ENCODE data around the gene DFFB. TPM values are rescaled to one million over a fixed set of nuclear protein-coding genes. Genes with fewer than 3 reads are reported as not detected.

The DFFB gene
- total and polyA plus RNA-seq, 2 of the 4 experiments (the other 2 are of a cell fraction), result 6.5 to 7.3 TPM

DNA sequence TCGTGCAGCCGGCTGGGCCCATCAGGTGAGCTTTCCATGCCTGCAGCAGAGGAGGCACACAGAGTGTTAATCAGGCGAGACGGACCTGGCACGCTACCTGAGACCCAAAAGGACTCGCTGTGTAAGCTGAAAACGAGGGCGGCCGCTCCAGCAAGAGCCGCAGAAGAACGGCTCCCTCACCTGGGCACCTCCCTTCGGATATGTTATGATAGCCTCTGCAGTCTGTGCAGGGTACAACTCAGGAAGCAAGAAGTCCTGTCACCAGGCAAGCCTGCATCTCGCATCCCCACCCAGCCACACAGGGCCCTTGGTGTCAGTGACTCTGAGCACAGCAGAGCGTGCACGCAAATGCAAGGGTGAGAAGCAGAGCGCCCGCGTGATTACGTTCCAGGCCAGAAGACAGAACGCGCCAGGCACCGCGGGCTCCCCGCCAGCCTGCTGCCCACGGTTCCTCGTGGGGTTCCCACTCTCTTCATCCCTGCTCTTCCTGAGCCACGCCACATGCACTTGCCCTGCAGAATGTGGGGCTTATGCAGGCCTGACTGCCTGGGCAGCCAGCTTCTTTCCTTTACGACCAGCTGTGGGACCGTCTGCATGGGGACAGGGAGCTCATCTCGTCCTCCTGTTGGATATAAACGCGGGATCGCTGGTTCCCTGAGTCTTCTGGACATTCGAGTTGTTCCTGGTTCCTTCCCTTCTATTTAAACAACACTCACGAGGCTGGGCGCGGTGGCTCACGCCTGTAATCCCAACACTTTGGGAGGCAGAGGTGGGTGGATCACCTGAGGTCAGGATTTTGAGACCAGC, 40.7 kb upstream of the DFFB start:
- no peak overlapping the region for H3K9ac ChIP-seq (ENCODE audit: low read depth, low read length)
- H3K4me3 ChIP-seq (ENCODE audit: insufficient read depth, low read depth, low read length), result no peak overlapping the region
- no peak for DNase-seq
- H3K79me1 ChIP-seq (ENCODE audit: low read depth in 1 of 2, low read length in 2 of 2), result no peaks in the 10 kb centered on the region
- H4K5ac ChIP-seq (ENCODE audit: low read depth, low read length), result no peak overlapping the region
- no peaks in the 10 kb centered on the region for H4K20me1 ChIP-seq (ENCODE audit: insufficient read depth, low read length)
- H3K56ac ChIP-seq (ENCODE audit: extremely low read depth, insufficient read depth, low read length), result no peak overlapping the region
- in situ Hi-C loops (cut with MboI; ENCODE audit: low sequenced_read_pairs) (no loop called here), intact Hi-C loops (cut with micrococcal nuclease) (no loop called here), dilution Hi-C loops (cut with HindIII; ENCODE audit: low sequenced_read_pairs, unreplicated experiment) (no loop called here)
- H3K9me1 ChIP-seq (ENCODE audit: insufficient read depth, low read length), result no peaks in the 10 kb centered on the region
- H3K4me2 ChIP-seq (ENCODE audit: low read depth, low read length), result no peak overlapping the region
- no peak overlapping the region for H3K23ac ChIP-seq (ENCODE audit: low read depth, low read length)
- no peaks in the 10 kb centered on the region for H3K27me3 ChIP-seq (ENCODE audit: control insufficient read depth, insufficient read depth, low read length)
- no peaks in the 10 kb centered on the region for H3K9me3 ChIP-seq (ENCODE audit: control insufficient read depth, insufficient read depth, low read length)
- no peaks in the 10 kb centered on the region for H3K4me1 ChIP-seq (ENCODE audit: control insufficient read depth, insufficient read depth, low read length)
- CTCF ChIA-PET, result no interaction called here
- no peak overlapping the region for H2BK20ac ChIP-seq (ENCODE audit: low read depth, low read length)
- no peak overlapping the region for H2AFZ ChIP-seq (replicated peaks; ENCODE audit: low read length, poor library complexity)
- peaks cover 25% of the 10 kb centered on the region for H3K36me3 ChIP-seq (ENCODE audit: control insufficient read depth, insufficient read depth, low read length)
- no peak overlapping the region for H2BK5ac ChIP-seq (ENCODE audit: low read depth, low read length, poor library complexity, severe bottlenecking)
- H4K8ac ChIP-seq (ENCODE audit: low read depth in 2 of 2, low read length in 2 of 2), result no peak overlapping the region
- H2BK15ac ChIP-seq (ENCODE audit: low read depth, low read length), result no peak overlapping the region
- whole genome bisulfite sequencing, 2 experiments (ENCODE audit: extremely low coverage in 2 of 2, insufficient read length in 1 of 2), result 89% methylated on average over 22 of the region's 38 CpGs; no CpG with 5 or more reads in 1 of the 2 experiments
- H2BK120ac ChIP-seq (ENCODE audit: low read depth, low read length), result no peak overlapping the region
- H2AK9ac ChIP-seq (replicated peaks; ENCODE audit: low read depth, low read length, poor library complexity), result peak overlapping the region; percentile 78
- POLR2A ChIA-PET (ENCODE audit: unreplicated experiment), result interaction anchor here (0.7 kb wide), 1 partner anchor 1231 kb away, joined by 3 read pairs; no protein-coding TSS in a partner anchor
- BruUV-seq (replicated peaks), result no TSS peak
- H4K91ac ChIP-seq (ENCODE audit: insufficient read depth, low read depth, low read length), result no peak overlapping the region
- no peak overlapping the region for H3K14ac ChIP-seq (replicated peaks; ENCODE audit: low read depth, low read length)
- no peak overlapping the region for H3K18ac ChIP-seq (ENCODE audit: low read depth, low read length)
- no peak overlapping the region for H2AK5ac ChIP-seq (ENCODE audit: low read depth, low read length)
- ATAC-seq (ENCODE audit: low read depth), result no peak
- no peak overlapping the region for H3K4ac ChIP-seq (ENCODE audit: low read depth, low read length)
- TF ChIP-seq, protein P1, sequence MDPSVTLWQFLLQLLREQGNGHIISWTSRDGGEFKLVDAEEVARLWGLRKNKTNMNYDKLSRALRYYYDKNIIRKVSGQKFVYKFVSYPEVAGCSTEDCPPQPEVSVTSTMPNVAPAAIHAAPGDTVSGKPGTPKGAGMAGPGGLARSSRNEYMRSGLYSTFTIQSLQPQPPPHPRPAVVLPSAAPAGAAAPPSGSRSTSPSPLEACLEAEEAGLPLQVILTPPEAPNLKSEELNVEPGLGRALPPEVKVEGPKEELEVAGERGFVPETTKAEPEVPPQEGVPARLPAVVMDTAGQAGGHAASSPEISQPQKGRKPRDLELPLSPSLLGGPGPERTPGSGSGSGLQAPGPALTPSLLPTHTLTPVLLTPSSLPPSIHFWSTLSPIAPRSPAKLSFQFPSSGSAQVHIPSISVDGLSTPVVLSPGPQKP (IDR thresholded peaks at IDR 0.05; ENCODE audit: borderline replicate concordance, low read depth, low read length), result no peak
- TF ChIP-seq NFE2L2 (IDR thresholded peaks at IDR 0.05; ENCODE audit: low read depth, low read length) (no peak), SMC3 (IDR thresholded peaks at IDR 0.05; ENCODE audit: low read depth, low read length) (no peak), FOS (IDR thresholded peaks at IDR 0.05; ENCODE audit: low read depth, low read length) (no peak), POLR2A (IDR thresholded peaks at IDR 0.05; ENCODE audit: low read depth, low read length) (no peak), CEBPB (IDR thresholded peaks at IDR 0.05; ENCODE audit: low read depth, low read length) (no peak), RAD21 (IDR thresholded peaks at IDR 0.05; ENCODE audit: low read length) (no peak), BHLHE40 (IDR thresholded peaks at IDR 0.05; ENCODE audit: low read depth, low read length) (no peak), MXI1 (IDR thresholded peaks at IDR 0.05; ENCODE audit: borderline replicate concordance, low read depth, low read length) (no peak)
- TF ChIP-seq, protein P2, sequence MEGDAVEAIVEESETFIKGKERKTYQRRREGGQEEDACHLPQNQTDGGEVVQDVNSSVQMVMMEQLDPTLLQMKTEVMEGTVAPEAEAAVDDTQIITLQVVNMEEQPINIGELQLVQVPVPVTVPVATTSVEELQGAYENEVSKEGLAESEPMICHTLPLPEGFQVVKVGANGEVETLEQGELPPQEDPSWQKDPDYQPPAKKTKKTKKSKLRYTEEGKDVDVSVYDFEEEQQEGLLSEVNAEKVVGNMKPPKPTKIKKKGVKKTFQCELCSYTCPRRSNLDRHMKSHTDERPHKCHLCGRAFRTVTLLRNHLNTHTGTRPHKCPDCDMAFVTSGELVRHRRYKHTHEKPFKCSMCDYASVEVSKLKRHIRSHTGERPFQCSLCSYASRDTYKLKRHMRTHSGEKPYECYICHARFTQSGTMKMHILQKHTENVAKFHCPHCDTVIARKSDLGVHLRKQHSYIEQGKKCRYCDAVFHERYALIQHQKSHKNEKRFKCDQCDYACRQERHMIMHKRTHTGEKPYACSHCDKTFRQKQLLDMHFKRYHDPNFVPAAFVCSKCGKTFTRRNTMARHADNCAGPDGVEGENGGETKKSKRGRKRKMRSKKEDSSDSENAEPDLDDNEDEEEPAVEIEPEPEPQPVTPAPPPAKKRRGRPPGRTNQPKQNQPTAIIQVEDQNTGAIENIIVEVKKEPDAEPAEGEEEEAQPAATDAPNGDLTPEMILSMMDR (conservative IDR thresholded peaks at IDR 0.05; ENCODE audit: low read depth, low read length), result no peak
- TF ChIP-seq, protein P3, sequence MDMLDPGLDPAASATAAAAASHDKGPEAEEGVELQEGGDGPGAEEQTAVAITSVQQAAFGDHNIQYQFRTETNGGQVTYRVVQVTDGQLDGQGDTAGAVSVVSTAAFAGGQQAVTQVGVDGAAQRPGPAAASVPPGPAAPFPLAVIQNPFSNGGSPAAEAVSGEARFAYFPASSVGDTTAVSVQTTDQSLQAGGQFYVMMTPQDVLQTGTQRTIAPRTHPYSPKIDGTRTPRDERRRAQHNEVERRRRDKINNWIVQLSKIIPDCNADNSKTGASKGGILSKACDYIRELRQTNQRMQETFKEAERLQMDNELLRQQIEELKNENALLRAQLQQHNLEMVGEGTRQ (IDR thresholded peaks at IDR 0.05; ENCODE audit: low read depth, low read length), result no peak
- no peak overlapping the region for H3K27ac ChIP-seq (ENCODE audit: insufficient read depth, low read length)
